ENCODE results near the gene AHRR.
"Not testable (repeated sequence)": the region's sequence is repeated elsewhere in the genome, so short reads cannot be mapped to it uniquely, and the experiment has no call there.

AHRR gene

GRCh38 chr5:368183-369084 is 46.9 kb downstream of the AHRR start:
- DNase-seq, result no peak

GRCh38 chr5:369151-369868 is 47.8 kb downstream of the AHRR start:
- no peak for DNase-seq

GRCh38 chr5:369869-370236 is 48.3 kb downstream of the AHRR start:
- not testable (repeated sequence) for DNase-seq

GRCh38 chr5:370311-370958 is 48.9 kb downstream of the AHRR start:
- no peak for DNase-seq

- DNase-seq, result no peak
Observed at GRCh38 chr5:370959-371810, 49.7 kb downstream of the AHRR start.

GRCh38 chr5:371811-372555 is 50.5 kb downstream of the AHRR start:
- no peak for DNase-seq

- no peak for DNase-seq
Observed at GRCh38 chr5:372556-372995, 51.1 kb downstream of the AHRR start.

- no peak for DNase-seq
Observed at GRCh38 chr5:372996-373709, 51.6 kb downstream of the AHRR start.

- DNase-seq, result peak; percentile 53
Observed at GRCh38 chr5:373710-374602, 52.4 kb downstream of the AHRR start.

- no peak for DNase-seq
Observed at GRCh38 chr5:374631-375335, 53.3 kb downstream of the AHRR start.

GRCh38 chr5:375336-375920 is 53.9 kb downstream of the AHRR start:
- DNase-seq, result no peak

- DNase-seq, result no peak
Observed at GRCh38 chr5:375921-376798, 54.6 kb downstream of the AHRR start.

- no peak for DNase-seq
Observed at GRCh38 chr5:376799-377325, 55.3 kb downstream of the AHRR start.

GRCh38 chr5:377326-377981 is 55.9 kb downstream of the AHRR start:
- no peak for DNase-seq

GRCh38 chr5:378301-378891 is 56.9 kb downstream of the AHRR start:
- DNase-seq, result no peak

GRCh38 chr5:378976-379742 is 57.6 kb downstream of the AHRR start:
- no peak for DNase-seq
